ENCODE measurements around the gene DUSP12. TPM values are rescaled to one million over a fixed set of nuclear protein-coding genes. Genes with fewer than 3 reads are reported as not detected.

The DUSP12 gene
- total RNA-seq, 1 donor from 2014 or later: 19.3 TPM

DNA sequence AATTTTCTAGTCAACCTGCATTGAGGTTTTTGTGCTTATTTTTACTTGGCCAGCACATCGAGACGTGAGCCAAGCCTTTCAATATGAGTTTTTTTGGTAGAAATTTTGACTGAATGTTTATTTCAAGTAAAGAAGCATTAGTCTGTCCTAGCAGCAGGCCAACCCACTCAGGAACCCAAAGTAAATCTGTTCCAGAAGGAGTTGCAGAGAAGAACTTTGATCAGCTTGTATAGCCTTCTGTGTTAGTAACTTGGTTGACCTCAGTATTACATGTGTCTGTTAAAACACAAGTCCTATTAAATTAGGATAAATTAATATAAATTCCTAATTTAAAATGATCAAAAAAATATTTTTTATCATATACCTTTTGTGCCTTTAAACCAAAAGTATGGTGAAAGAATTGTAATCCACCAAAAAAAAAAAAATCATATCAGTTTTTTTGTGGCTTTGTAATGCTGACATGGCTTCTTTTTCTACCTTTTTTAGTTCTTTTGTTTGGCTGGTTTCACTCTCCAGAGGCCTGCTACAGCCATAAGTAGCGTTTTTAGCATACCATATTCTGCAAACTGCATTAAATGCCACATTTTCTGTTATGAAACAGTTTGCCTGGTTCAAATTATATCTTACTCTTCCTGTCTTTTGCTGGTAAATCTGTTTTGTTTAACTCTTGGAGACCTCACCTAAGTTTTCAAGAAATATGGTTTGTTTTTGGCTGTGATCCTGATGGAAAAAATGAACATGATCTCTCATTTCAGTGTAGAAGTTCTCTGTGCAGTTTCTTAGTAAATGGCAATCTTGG, 56.0 kb downstream of the DUSP12 start:
- Mint-ChIP-seq H3K4me3 (ENCODE audit: unreplicated experiment) (no peak overlapping the region), H3K27me3 (ENCODE audit: low read depth) (no peaks in the 10 kb centered on the region), H3K9me3 (ENCODE audit: low read depth) (peaks cover 10% of the 10 kb centered on the region), H3K27ac (ENCODE audit: unreplicated experiment) (peak overlapping the region; percentile 34), H3K36me3 (ENCODE audit: low read depth) (peaks cover 26% of the 10 kb centered on the region), H3K4me1 (ENCODE audit: low read depth) (peaks cover 22% of the 10 kb centered on the region)
- TF ChIP-seq, protein P1, sequence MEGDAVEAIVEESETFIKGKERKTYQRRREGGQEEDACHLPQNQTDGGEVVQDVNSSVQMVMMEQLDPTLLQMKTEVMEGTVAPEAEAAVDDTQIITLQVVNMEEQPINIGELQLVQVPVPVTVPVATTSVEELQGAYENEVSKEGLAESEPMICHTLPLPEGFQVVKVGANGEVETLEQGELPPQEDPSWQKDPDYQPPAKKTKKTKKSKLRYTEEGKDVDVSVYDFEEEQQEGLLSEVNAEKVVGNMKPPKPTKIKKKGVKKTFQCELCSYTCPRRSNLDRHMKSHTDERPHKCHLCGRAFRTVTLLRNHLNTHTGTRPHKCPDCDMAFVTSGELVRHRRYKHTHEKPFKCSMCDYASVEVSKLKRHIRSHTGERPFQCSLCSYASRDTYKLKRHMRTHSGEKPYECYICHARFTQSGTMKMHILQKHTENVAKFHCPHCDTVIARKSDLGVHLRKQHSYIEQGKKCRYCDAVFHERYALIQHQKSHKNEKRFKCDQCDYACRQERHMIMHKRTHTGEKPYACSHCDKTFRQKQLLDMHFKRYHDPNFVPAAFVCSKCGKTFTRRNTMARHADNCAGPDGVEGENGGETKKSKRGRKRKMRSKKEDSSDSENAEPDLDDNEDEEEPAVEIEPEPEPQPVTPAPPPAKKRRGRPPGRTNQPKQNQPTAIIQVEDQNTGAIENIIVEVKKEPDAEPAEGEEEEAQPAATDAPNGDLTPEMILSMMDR (IDR thresholded peaks at IDR 0.05): no peak
- no peak for DNase-seq (ENCODE audit: low spot score)

Other genes with a start within 250 kb of the DUSP12 start
- gene FCGR2A, start 244.3 kb upstream of the DUSP12 start, total RNA-seq: not detected in 3 replicates
- 0.75 to 1.0 TPM in 2 of 3 replicates, not detected in the other for gene HSPA6, start 225.2 kb upstream of the DUSP12 start, total RNA-seq
- not detected in 3 replicates for gene FCGR3A, start 200.0 kb upstream of the DUSP12 start, total RNA-seq
- not detected in 3 replicates for gene FCGR3B, start 118.6 kb upstream of the DUSP12 start, total RNA-seq
- gene FCGR2B, start 86.6 kb upstream of the DUSP12 start, total RNA-seq: not detected in 3 replicates
- gene FCRLA, start 42.6 kb upstream of the DUSP12 start, total RNA-seq: not detected in 3 replicates
- gene FCRLB, start 28.2 kb upstream of the DUSP12 start, total RNA-seq: 0.28 to 0.35 TPM in 2 of 3 replicates, not detected in the other
- 27.6 to 29.1 TPM (median 28.0 TPM) in 3 replicates for gene ATF6, start 16.5 kb downstream of the DUSP12 start, total RNA-seq